Effector memory CD4-positive, alpha-beta T cell (primary cell): ENCODE data around the gene FIZ1.

Source experiments
- DNase-seq, 3 donors: peaks; one replicate each; pipeline ENCODE4 v3.0.0-alpha.2; 2020
- H3K27ac ChIP-seq: 2 replicates; pipeline ENCODE4 v1.7.0; 2013; ENCODE audit warnings: mild to moderate bottlenecking, low read length, moderate library complexity; ENCODE audit not compliant: insufficient read depth, poor library complexity, severe bottlenecking
- H3K27me3 ChIP-seq: replicated peaks from 2 replicates; pipeline ENCODE4 v1.7.0; 2013; ENCODE audit warnings: mild to moderate bottlenecking, low read length; ENCODE audit not compliant: insufficient read depth, control insufficient read depth, poor library complexity, severe bottlenecking
- H3K36me3 ChIP-seq: 2 replicates; pipeline ENCODE4 v1.7.0; 2013; ENCODE audit warnings: mild to moderate bottlenecking, low read length, moderate library complexity; ENCODE audit not compliant: control insufficient read depth, insufficient read depth
- H3K4me1 ChIP-seq: 2 replicates; pipeline ENCODE4 v1.7.0; 2013; ENCODE audit warnings: low read length, mild to moderate bottlenecking; ENCODE audit not compliant: control insufficient read depth, insufficient read depth, poor library complexity, severe bottlenecking
- H3K4me3 ChIP-seq: 2 replicates; pipeline ENCODE4 v1.7.0; 2013; ENCODE audit warnings: low read length, low read depth, mild to moderate bottlenecking; ENCODE audit not compliant: insufficient read depth, poor library complexity, severe bottlenecking
- H3K9me3 ChIP-seq: 2 replicates; pipeline ENCODE4 v1.7.0; 2013; ENCODE audit warnings: mild to moderate bottlenecking, low read length, moderate library complexity; ENCODE audit not compliant: control insufficient read depth

The FIZ1 gene

GRCh38 chr19:55635856-55636440, 36.6 kb upstream of the FIZ1 start:
- Histone ChIP-seq H3K27ac (peak overlapping the region; percentile 99), H3K27me3 (no peaks in the 10 kb centered on the region), H3K4me3 (peak overlapping the region; percentile 96), H3K9me3 (no peaks in the 10 kb centered on the region), H3K36me3 (no peaks in the 10 kb centered on the region), H3K4me1 (peaks cover 35% of the 10 kb centered on the region)
- DNase-seq, result no peak

DNA sequence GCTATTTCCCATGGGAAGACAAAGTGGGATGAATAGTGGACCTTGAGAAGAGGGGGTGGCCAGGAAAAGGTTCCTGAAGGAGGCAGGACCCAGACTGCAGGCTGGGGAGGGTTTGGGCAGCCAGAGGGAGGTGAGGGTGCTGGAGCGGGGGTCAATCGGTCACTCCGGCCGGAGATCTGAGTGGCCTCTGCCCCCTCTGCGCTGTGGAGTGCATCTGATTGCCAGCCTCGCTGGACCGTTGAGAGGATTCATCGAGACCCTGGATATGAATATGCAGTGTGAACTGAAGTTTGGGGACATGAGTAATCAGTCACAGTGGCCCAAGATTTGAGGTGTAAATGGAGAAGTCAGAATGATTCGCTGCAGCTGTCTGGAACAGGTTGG, 36.0 kb upstream of the FIZ1 start:
- H3K36me3 ChIP-seq, result no peaks in the 10 kb centered on the region
- peaks cover 32% of the 10 kb centered on the region for H3K4me1 ChIP-seq
- H3K4me3 ChIP-seq, result peak overlapping the region; percentile 96
- H3K27ac ChIP-seq, result peak overlapping the region; percentile 99
- no peaks in the 10 kb centered on the region for H3K27me3 ChIP-seq
- DNase-seq, result no peak
- H3K9me3 ChIP-seq, result no peaks in the 10 kb centered on the region

GRCh38 chr19:55633861-55634260, 34.5 kb upstream of the FIZ1 start:
- H3K27ac ChIP-seq, result no peak overlapping the region
- H3K36me3 ChIP-seq, result no peaks in the 10 kb centered on the region
- no peaks in the 10 kb centered on the region for H3K27me3 ChIP-seq
- no peak for DNase-seq
- H3K9me3 ChIP-seq, result no peaks in the 10 kb centered on the region
- H3K4me3 ChIP-seq, result no peak overlapping the region
- H3K4me1 ChIP-seq, result peaks cover 28% of the 10 kb centered on the region

DNA sequence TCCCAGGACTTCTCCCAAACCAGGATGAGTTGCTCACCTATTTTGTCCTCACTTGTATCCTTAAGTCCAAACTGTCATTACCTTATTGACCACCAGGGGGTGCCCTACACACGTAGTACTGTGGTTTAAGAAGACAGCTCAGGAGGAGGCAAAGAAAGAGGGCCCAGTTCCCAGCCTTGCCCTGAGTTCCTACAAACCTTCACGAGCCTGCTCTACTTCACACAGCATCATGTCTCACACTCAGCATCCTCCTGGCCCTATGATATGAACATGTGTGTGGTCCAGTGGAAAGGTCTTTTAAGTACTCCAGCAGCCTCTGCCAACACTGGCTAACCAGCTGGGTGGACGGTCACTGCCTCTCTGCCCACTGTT, 33.1 kb upstream of the FIZ1 start:
- Histone ChIP-seq H3K27me3 (no peaks in the 10 kb centered on the region), H3K36me3 (no peaks in the 10 kb centered on the region), H3K9me3 (no peaks in the 10 kb centered on the region), H3K27ac (no peak overlapping the region), H3K4me3 (no peak overlapping the region), H3K4me1 (peaks cover 26% of the 10 kb centered on the region)
- peak; percentile 68 to 89 (median 78) for DNase-seq

- Histone ChIP-seq H3K27ac (peak overlapping the region; percentile 65), H3K27me3 (no peaks in the 10 kb centered on the region), H3K36me3 (no peaks in the 10 kb centered on the region), H3K4me3 (no peak overlapping the region), H3K4me1 (peaks cover 14% of the 10 kb centered on the region), H3K9me3 (no peaks in the 10 kb centered on the region)
- DNase-seq, result peak; percentile 54 to 64 (median 60)
Measured at GRCh38 chr19:55626350-55626749, 27.0 kb upstream of the FIZ1 start.

- DNase-seq, result no peak
- Histone ChIP-seq H3K4me1 (peaks cover 14% of the 10 kb centered on the region), H3K27ac (peak overlapping the region; percentile 97)
Measured at GRCh38 chr19:55625004-55625326, 25.6 kb upstream of the FIZ1 start.

GRCh38 chr19:55624109-55625003, 25.0 kb upstream of the FIZ1 start, which contains the start of gene ZNF784:
ZNF784 (minus strand) TSS chr19:55624566; CDS start chr19:55624561, 5 bp downstream.
- Histone ChIP-seq H3K4me1 (peaks cover 14% of the 10 kb centered on the region), H3K9me3 (no peaks in the 10 kb centered on the region), H3K4me3 (peak within 1 kb of the TSS; percentile 83), H3K36me3 (peaks cover 4% of the 10 kb centered on the region), H3K27me3 (no peaks in the 10 kb centered on the region), H3K27ac (peak within 1 kb of the TSS; percentile 97)
- DNase-seq, result peak; percentile 87 to 93 (median 93)

More at GRCh38 chr19:55625004-55625326, 25.6 kb upstream of the FIZ1 start:
- peak overlapping the region; percentile 83 for H3K4me3 ChIP-seq
- no peaks in the 10 kb centered on the region for H3K27me3 ChIP-seq
- H3K9me3 ChIP-seq, result no peaks in the 10 kb centered on the region
- H3K36me3 ChIP-seq, result peaks cover 4% of the 10 kb centered on the region

GRCh38 chr19:55623561-55623960, 24.2 kb upstream of the FIZ1 start:
- H3K4me3 ChIP-seq, result no peak overlapping the region

DNA sequence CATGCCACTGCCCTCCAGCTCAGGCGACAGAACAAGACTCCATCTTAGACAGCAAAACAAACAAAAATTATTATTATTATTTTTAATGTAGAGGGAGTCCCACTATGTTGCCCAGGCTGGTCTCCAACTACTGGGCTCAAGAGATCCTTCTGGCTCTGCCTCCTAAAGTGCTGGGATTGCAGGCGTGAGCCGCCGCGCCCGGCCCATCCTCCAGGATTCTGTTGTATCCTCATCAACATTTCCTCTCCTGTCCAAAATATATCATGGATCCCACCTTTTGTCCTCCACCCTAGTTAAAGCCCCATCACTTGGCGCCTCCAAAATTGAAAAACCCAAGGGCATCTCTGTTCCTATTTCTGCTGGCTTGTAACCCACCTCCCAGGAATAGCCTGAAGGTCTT, 23.8 kb upstream of the FIZ1 start:
- Histone ChIP-seq H3K9me3 (no peaks in the 10 kb centered on the region), H3K27me3 (no peaks in the 10 kb centered on the region), H3K4me1 (peaks cover 14% of the 10 kb centered on the region), H3K27ac (no peak overlapping the region), H3K4me3 (no peak overlapping the region), H3K36me3 (peaks cover 4% of the 10 kb centered on the region)
- no peak for DNase-seq

More at GRCh38 chr19:55623561-55623960, 24.2 kb upstream of the FIZ1 start:
- Histone ChIP-seq H3K36me3 (peaks cover 4% of the 10 kb centered on the region), H3K9me3 (no peaks in the 10 kb centered on the region), H3K27ac (no peak overlapping the region), H3K4me1 (peaks cover 14% of the 10 kb centered on the region), H3K27me3 (no peaks in the 10 kb centered on the region)
- DNase-seq, result no peak
